Activated naive CD8-positive, alpha-beta T cell treated with anti-CD3 and anti-CD28 coated beads, Interleukin-2, amount 50 U/mL, for 24 hours (primary cell): ENCODE results near the gene CMIP.

ENCODE experiments used
- ATAC-seq: fragments of 150-1000 bp; cut with Tn5 transposase; one replicate; pipeline ENCODE4 v1.10.0; 2021
- DNase-seq: peaks from one replicate; pipeline ENCODE4 v3.0.0; 2021
- H3K27ac Mint-ChIP-seq: one replicate; pipeline ENCODE4 v1.8.0; 2021; ENCODE audit warnings: mild to moderate bottlenecking, mixed read lengths
- H3K27me3 Mint-ChIP-seq: one replicate; pipeline ENCODE4 v1.8.0; 2021; ENCODE audit warnings: mixed read lengths
- H3K36me3 Mint-ChIP-seq: one replicate; pipeline ENCODE4 v1.8.0; 2021; ENCODE audit warnings: low read depth, mixed read lengths
- H3K4me1 Mint-ChIP-seq: one replicate; pipeline ENCODE4 v1.8.0; 2021; ENCODE audit warnings: mixed read lengths
- H3K4me3 Mint-ChIP-seq: one replicate; pipeline ENCODE4 v1.8.0; 2021; ENCODE audit warnings: mild to moderate bottlenecking, moderate library complexity, mixed read lengths
- H3K9me3 Mint-ChIP-seq: one replicate; pipeline ENCODE4 v1.8.0; 2021; ENCODE audit warnings: mixed read lengths

CMIP gene

DNA sequence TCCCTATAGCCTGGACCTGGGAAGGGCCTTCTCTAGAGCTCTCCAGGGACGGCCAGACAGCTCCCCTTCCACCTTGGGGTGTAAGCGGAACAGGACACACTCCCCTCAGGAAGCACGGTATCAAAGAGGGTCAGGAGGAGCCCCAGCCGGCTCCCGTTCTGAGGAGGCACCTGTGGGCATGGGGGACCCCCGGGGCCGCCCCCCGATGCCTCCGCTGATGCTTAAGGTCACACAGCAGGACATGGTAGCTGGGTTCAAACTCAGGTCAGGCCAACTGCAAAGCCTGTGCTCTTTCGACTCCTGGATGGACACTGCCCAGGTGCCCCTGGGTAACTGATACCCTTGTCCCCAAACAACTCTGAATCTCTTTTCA is 49.8 kb downstream of the CMIP start:
- H3K27ac Mint-ChIP-seq, result no peak overlapping the region
- ATAC-seq, result no peak
- DNase-seq, result no peak
- peaks cover 27% of the 10 kb centered on the region for H3K4me1 Mint-ChIP-seq
- H3K4me3 Mint-ChIP-seq, result no peak overlapping the region
- H3K36me3 Mint-ChIP-seq, result no peaks in the 10 kb centered on the region
- H3K9me3 Mint-ChIP-seq, result no peaks in the 10 kb centered on the region
- no peaks in the 10 kb centered on the region for H3K27me3 Mint-ChIP-seq

DNA sequence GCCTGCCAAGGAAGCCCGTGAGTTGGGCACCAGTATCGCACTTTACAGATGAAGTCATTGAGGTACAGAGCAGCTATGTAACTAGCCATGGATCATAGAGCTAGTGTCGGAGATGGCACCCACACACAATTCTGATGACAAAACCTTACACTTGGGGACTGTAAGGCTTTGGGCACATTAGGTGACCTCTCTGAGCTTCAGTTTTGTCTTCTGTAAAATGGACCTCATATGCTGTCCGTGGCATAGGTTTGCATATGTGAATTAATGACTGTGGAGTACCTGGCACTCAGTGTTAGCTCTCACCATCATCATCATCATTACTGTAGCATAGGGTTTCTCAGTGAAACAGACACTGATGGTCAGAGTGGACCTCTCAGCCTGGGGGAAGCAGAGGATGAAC is 50.3 kb downstream of the CMIP start:
- no peak overlapping the region for H3K27ac Mint-ChIP-seq
- no peaks in the 10 kb centered on the region for H3K36me3 Mint-ChIP-seq
- ATAC-seq (no peak), DNase-seq (no peak)
- no peaks in the 10 kb centered on the region for H3K9me3 Mint-ChIP-seq
- H3K4me3 Mint-ChIP-seq, result no peak overlapping the region
- H3K27me3 Mint-ChIP-seq, result no peaks in the 10 kb centered on the region
- peaks cover 27% of the 10 kb centered on the region for H3K4me1 Mint-ChIP-seq

- Mint-ChIP-seq H3K4me1 (peaks cover 24% of the 10 kb centered on the region), H3K27ac (peak overlapping the region; percentile 26), H3K27me3 (no peaks in the 10 kb centered on the region), H3K36me3 (no peaks in the 10 kb centered on the region), H3K4me3 (no peak overlapping the region), H3K9me3 (no peaks in the 10 kb centered on the region)
- ATAC-seq (no peak), DNase-seq (no peak)
These were observed 51.0 kb downstream of the CMIP start for GRCh38 chr16:81495321-81496234.

DNA sequence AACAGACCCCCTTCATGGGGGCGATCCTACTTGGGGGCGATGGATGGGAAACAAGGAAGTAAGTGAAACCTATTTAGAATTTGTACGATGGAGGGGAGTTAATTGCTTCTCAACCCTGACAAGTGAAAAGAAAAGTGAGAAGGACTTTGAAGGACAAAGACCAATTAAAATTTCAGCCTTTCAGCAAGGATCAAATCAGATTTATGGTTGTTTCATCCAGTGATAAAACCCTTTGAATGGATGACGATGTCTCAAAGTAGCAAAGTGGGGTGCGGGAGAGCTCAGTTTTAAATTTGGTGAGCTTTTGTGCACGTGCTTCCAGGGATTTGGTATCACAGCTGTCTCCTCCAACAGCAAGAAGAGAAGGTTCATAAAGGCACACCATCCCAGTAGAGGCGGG is 51.7 kb downstream of the CMIP start:
- DNase-seq (no peak), ATAC-seq (no peak)
- peaks cover 31% of the 10 kb centered on the region for H3K4me1 Mint-ChIP-seq
- H3K4me3 Mint-ChIP-seq, result no peak overlapping the region
- H3K27ac Mint-ChIP-seq, result no peak overlapping the region
- no peaks in the 10 kb centered on the region for H3K9me3 Mint-ChIP-seq
- no peaks in the 10 kb centered on the region for H3K27me3 Mint-ChIP-seq
- no peaks in the 10 kb centered on the region for H3K36me3 Mint-ChIP-seq

GRCh38 chr16:81496742-81497141 is 52.1 kb downstream of the CMIP start:
- Mint-ChIP-seq H3K4me3 (no peak overlapping the region), H3K27ac (no peak overlapping the region), H3K36me3 (no peaks in the 10 kb centered on the region), H3K9me3 (no peaks in the 10 kb centered on the region), H3K4me1 (peaks cover 33% of the 10 kb centered on the region), H3K27me3 (no peaks in the 10 kb centered on the region)
- ATAC-seq, result no peak
- no peak for DNase-seq

GRCh38 chr16:81497690-81498089 is 53.1 kb downstream of the CMIP start:
- no peak overlapping the region for H3K27ac Mint-ChIP-seq
- H3K9me3 Mint-ChIP-seq, result no peaks in the 10 kb centered on the region
- H3K4me1 Mint-ChIP-seq, result peaks cover 35% of the 10 kb centered on the region
- H3K27me3 Mint-ChIP-seq, result no peaks in the 10 kb centered on the region
- DNase-seq (no peak), ATAC-seq (no peak)
- H3K4me3 Mint-ChIP-seq, result no peak overlapping the region
- H3K36me3 Mint-ChIP-seq, result no peaks in the 10 kb centered on the region

DNA sequence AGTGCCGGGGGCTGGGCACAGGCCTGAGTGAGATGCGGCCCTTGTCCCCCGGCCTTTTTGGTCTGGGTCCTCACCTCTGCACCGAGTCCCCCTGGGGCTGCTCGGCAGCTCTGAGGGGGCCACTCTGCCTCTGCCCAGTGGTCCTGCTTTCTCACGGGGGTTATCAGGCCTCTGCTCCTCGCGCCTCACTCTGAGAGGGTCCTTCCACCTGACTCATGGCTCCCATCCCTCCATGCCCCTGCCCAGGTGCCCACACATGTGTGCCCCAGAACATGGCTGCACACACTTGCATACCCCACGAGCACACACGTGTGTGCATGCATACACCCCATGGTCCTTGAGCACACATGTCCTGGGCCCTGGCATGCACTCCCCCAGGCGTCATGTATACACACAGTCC is 53.7 kb downstream of the CMIP start:
- Mint-ChIP-seq H3K27ac (no peak overlapping the region), H3K4me1 (peaks cover 35% of the 10 kb centered on the region), H3K4me3 (no peak overlapping the region)

GRCh38 chr16:81499576-81500380 is 55.2 kb downstream of the CMIP start:
- Mint-ChIP-seq H3K4me3 (no peak overlapping the region), H3K27me3 (no peaks in the 10 kb centered on the region), H3K4me1 (peaks cover 30% of the 10 kb centered on the region), H3K9me3 (no peaks in the 10 kb centered on the region), H3K36me3 (no peaks in the 10 kb centered on the region), H3K27ac (peak overlapping the region; percentile 20)
- no peak for DNase-seq
- no peak for ATAC-seq

More for the DNA sequence above, 53.7 kb downstream of the CMIP start:
- DNase-seq (no peak), ATAC-seq (no peak)
- no peaks in the 10 kb centered on the region for H3K36me3 Mint-ChIP-seq
- H3K27me3 Mint-ChIP-seq, result no peaks in the 10 kb centered on the region
- H3K9me3 Mint-ChIP-seq, result no peaks in the 10 kb centered on the region

GRCh38 chr16:81500833-81501521 is 56.4 kb downstream of the CMIP start:
- H3K36me3 Mint-ChIP-seq, result no peaks in the 10 kb centered on the region
- H3K9me3 Mint-ChIP-seq, result no peaks in the 10 kb centered on the region
- peak overlapping the region; percentile 58 for H3K27ac Mint-ChIP-seq
- DNase-seq, result peak; percentile 23
- no peak overlapping the region for H3K4me3 Mint-ChIP-seq
- no peaks in the 10 kb centered on the region for H3K27me3 Mint-ChIP-seq
- H3K4me1 Mint-ChIP-seq, result peaks cover 37% of the 10 kb centered on the region
- ATAC-seq, result peak; percentile 22

- Mint-ChIP-seq H3K4me1 (peaks cover 36% of the 10 kb centered on the region), H3K4me3 (no peak overlapping the region), H3K9me3 (no peaks in the 10 kb centered on the region), H3K27ac (no peak overlapping the region), H3K36me3 (no peaks in the 10 kb centered on the region), H3K27me3 (no peaks in the 10 kb centered on the region)
- ATAC-seq (no peak), DNase-seq (no peak)
These were observed 57.9 kb downstream of the CMIP start for GRCh38 chr16:81502396-81503070.

DNA sequence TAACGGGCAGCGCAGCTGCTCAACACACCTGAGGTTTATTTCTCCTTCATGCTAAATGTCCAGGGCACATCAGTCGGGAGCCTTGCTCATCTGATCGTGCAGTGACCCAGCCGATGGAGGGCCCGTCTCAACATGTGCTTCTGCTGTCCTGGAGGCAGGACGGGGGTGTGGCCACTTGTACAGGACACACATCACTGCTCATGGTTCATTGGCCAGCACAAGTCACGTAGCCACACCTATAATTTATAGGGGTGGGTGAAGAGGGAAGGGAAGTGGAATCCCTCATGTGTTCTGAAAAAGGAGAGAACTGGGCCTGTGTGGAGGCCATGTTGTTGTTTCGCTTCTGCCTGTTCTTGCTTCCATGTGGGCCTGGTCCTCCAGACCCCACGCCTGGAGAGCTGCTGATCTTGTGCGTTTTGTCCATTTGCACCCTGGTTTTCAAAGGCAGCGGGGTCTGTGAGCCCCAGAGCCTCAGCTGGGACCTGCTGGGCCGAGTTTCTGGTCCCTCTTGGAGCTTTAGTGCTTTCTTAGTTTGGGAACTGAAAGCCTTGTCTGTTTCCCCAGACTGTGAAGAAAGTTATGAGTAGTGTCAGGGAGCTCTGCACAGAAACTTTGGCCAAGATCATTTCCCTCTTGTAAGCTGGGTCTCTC is 60.5 kb downstream of the CMIP start:
- Mint-ChIP-seq H3K27me3 (no peaks in the 10 kb centered on the region), H3K4me1 (peaks cover 24% of the 10 kb centered on the region), H3K27ac (no peak overlapping the region), H3K9me3 (no peaks in the 10 kb centered on the region), H3K36me3 (no peaks in the 10 kb centered on the region), H3K4me3 (no peak overlapping the region)
- DNase-seq, result no peak
- ATAC-seq, result no peak

DNA sequence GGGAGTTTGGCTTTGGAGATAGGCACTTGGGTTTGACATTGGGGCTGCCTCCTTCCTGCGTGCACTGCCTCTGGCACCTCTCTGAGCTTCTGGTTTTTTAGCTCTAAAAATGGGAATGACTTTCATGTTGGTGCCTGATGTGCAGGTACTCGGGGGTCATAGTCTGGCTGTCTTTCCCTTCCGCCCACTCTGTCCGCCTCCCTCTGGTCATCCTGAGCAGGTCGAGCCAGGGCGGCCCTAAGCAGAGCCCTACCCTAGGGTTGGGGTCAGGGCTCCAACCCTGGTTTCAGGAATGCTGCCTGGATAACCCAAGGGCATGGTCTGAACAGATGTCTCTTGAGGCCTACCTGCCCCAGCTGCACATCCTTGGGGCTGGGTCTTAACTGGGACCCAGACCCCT is 64.8 kb downstream of the CMIP start:
- H3K27ac Mint-ChIP-seq, result no peak overlapping the region
- peaks cover 31% of the 10 kb centered on the region for H3K4me1 Mint-ChIP-seq
- H3K9me3 Mint-ChIP-seq, result no peaks in the 10 kb centered on the region
- ATAC-seq, result no peak
- no peaks in the 10 kb centered on the region for H3K27me3 Mint-ChIP-seq
- H3K36me3 Mint-ChIP-seq, result no peaks in the 10 kb centered on the region
- H3K4me3 Mint-ChIP-seq, result no peak overlapping the region
- DNase-seq, result no peak

- no peaks in the 10 kb centered on the region for H3K36me3 Mint-ChIP-seq
- no peaks in the 10 kb centered on the region for H3K27me3 Mint-ChIP-seq
- H3K4me3 Mint-ChIP-seq, result no peak overlapping the region
- no peak overlapping the region for H3K27ac Mint-ChIP-seq
- DNase-seq (no peak), ATAC-seq (no peak)
- H3K9me3 Mint-ChIP-seq, result no peaks in the 10 kb centered on the region
- peaks cover 33% of the 10 kb centered on the region for H3K4me1 Mint-ChIP-seq
These were observed 65.4 kb downstream of the CMIP start for GRCh38 chr16:81510016-81510415.

- Mint-ChIP-seq H3K36me3 (no peaks in the 10 kb centered on the region), H3K9me3 (no peaks in the 10 kb centered on the region), H3K27me3 (no peaks in the 10 kb centered on the region), H3K4me1 (peaks cover 26% of the 10 kb centered on the region), H3K4me3 (no peak overlapping the region), H3K27ac (no peak overlapping the region)
- no peak for ATAC-seq
- no peak for DNase-seq
These were observed 66.8 kb downstream of the CMIP start for GRCh38 chr16:81511371-81511770.
